HCT116 (cell line): Measurements from ENCODE around the gene C4orf46. TPM values are rescaled to one million over a fixed set of nuclear protein-coding genes. Genes with fewer than 3 reads are reported as not detected.

ENCODE experiments used
- total RNA-seq: library from RNA; stranded (reverse); gene quantifications from one replicate; pipeline ENCODE4 v1.2.1, GENCODE V29; 2021; ENCODE audit not compliant: unreplicated experiment

The C4orf46 gene
- total RNA-seq, 1 experiment from 2014 or later, result 16.3 TPM

Other genes with a start within 250 kb of the C4orf46 start
- not detected for gene RXFP1, start 150.0 kb downstream of the C4orf46 start, total RNA-seq
- gene ETFDH, start 409 bp upstream of the C4orf46 start, total RNA-seq, result 22.2 TPM
- gene PPID, start 51.5 kb upstream of the C4orf46 start, total RNA-seq, result 48.2 TPM
- 4.8 TPM for gene FNIP2, start 97.1 kb upstream of the C4orf46 start, total RNA-seq